ENCODE results near the gene LONP2.

LONP2 gene

DNA sequence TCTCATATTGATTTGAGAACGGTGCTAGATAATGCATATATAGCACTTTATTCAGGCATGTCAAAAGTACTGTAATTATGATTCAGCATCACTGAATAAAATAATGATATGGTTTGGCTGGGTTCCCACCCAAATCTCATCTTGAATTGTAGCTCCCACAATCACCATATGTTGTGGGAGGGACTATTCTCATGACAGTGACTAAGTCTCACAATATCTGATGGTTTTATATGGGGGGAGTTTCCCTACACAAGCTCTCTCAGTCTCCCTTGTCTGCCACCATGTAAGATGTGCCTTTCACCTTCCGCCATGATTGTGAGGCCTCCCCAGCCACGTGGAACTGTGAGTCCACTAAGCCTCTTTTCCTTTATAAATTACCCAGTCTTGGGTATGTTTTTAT is 25.6 kb upstream of the LONP2 start:
- Histone ChIP-seq H3K79me1 (replicated peaks; ENCODE audit: low read length, poor library complexity, severe bottlenecking) (no peaks in the 10 kb centered on the region), H3K14ac (ENCODE audit: low read length in 2 of 2) (no peak overlapping the region), H4K91ac (ENCODE audit: low read length) (no peak overlapping the region), H3K27ac (ENCODE audit: low read length, poor library complexity, severe bottlenecking) (no peak overlapping the region), H2BK12ac (ENCODE audit: low read length in 2 of 2) (no peak overlapping the region), H3K18ac (ENCODE audit: low read depth in 1 of 2, low read length in 2 of 2) (no peak overlapping the region), H4K8ac (ENCODE audit: low read length) (no peak overlapping the region), H3K27me3 (ENCODE audit: control insufficient read depth in 1 of 2, insufficient read depth in 1 of 2, low read length in 2 of 2) (peaks cover 5 to 9% of the 10 kb centered on the region in 2 experiments), H2AFZ (ENCODE audit: low read depth, low read length) (no peak overlapping the region), H3K9me3 (ENCODE audit: control insufficient read depth, low read length) (no peaks in the 10 kb centered on the region), H3K4me1 (ENCODE audit: control insufficient read depth, insufficient read depth, low read depth, low read length) (no peaks in the 10 kb centered on the region), H3K4me2 (ENCODE audit: low read length, poor library complexity, severe bottlenecking) (no peak overlapping the region), H3K36me3 (ENCODE audit: control insufficient read depth in 1 of 2, insufficient read depth in 2 of 2, low read depth in 1 of 2, low read length in 2 of 2) (no peaks in the 10 kb centered on the region), H2BK15ac (ENCODE audit: low read depth, poor library complexity, severe bottlenecking) (no peak overlapping the region), H3K4me3 (ENCODE audit: insufficient read depth in 1 of 2, low read depth in 1 of 2, low read length in 2 of 2) (no peak overlapping the region), H3K4ac (ENCODE audit: low read depth in 1 of 2, low read length in 2 of 2) (no peak overlapping the region), H2AK5ac (ENCODE audit: low read length, severe bottlenecking) (no peak overlapping the region), H2BK120ac (ENCODE audit: low read depth, low read length) (no peak overlapping the region), H2BK5ac (ENCODE audit: low read depth, low read length, poor library complexity, severe bottlenecking) (no peak overlapping the region), H3K9ac (ENCODE audit: low read length) (no peak overlapping the region), H3K23ac (ENCODE audit: low read length in 2 of 2) (no peak overlapping the region)
- WGBS, result 88% methylated on average over 2 of the region's 3 CpGs
- no peak for DNase-seq

DNA sequence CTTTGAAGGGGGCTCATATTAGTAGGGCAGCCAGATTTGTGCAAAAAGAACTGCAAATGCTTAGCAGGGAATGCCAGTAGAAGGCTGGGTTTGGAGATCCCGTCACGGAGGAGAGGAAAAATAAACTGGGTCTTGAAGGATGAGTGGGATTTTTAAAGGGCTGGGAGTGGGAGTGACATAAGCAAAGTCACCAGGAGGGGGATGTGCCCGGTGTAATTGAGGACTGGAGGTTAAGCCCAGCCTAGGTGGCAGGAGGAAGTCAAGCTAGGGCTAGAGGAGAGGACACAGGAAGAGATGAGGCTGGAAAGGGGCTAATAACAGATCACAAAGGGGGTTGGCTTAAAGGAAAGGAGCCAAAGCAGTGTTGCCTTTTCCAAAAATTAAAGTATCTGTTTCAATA is 23.2 kb upstream of the LONP2 start:
- Histone ChIP-seq H3K18ac (ENCODE audit: low read depth in 1 of 2, low read length in 2 of 2) (no peak overlapping the region), H3K4me1 (ENCODE audit: control insufficient read depth, insufficient read depth, low read depth, low read length) (no peaks in the 10 kb centered on the region), H3K79me1 (replicated peaks; ENCODE audit: low read length, poor library complexity, severe bottlenecking) (no peaks in the 10 kb centered on the region), H3K4ac (ENCODE audit: low read depth in 1 of 2, low read length in 2 of 2) (no peak overlapping the region), H2AFZ (ENCODE audit: low read depth, low read length) (no peak overlapping the region), H3K4me3 (ENCODE audit: insufficient read depth in 1 of 2, low read depth in 1 of 2, low read length in 2 of 2) (no peak overlapping the region), H4K8ac (ENCODE audit: low read length) (no peak overlapping the region), H3K9ac (ENCODE audit: low read length) (no peak overlapping the region), H2AK5ac (ENCODE audit: low read length, severe bottlenecking) (no peak overlapping the region), H2BK5ac (ENCODE audit: low read depth, low read length, poor library complexity, severe bottlenecking) (no peak overlapping the region), H3K27me3 (ENCODE audit: control insufficient read depth in 1 of 2, insufficient read depth in 1 of 2, low read length in 2 of 2) (no peaks in the 10 kb centered on the region), H2BK120ac (ENCODE audit: low read depth, low read length) (no peak overlapping the region), H3K14ac (ENCODE audit: low read length in 2 of 2) (no peak overlapping the region), H4K91ac (ENCODE audit: low read length) (no peak overlapping the region), H2BK15ac (ENCODE audit: low read depth, poor library complexity, severe bottlenecking) (no peak overlapping the region), H2BK12ac (ENCODE audit: low read length in 2 of 2) (no peak overlapping the region), H3K9me3 (ENCODE audit: control insufficient read depth, low read length) (no peaks in the 10 kb centered on the region), H3K4me2 (ENCODE audit: low read length, poor library complexity, severe bottlenecking) (no peak overlapping the region), H3K23ac (ENCODE audit: low read length in 2 of 2) (peak overlapping the region in 1 of 2 experiments; percentile 38), H3K27ac (ENCODE audit: low read length, poor library complexity, severe bottlenecking) (no peak overlapping the region), H3K36me3 (ENCODE audit: control insufficient read depth in 1 of 2, insufficient read depth in 2 of 2, low read depth in 1 of 2, low read length in 2 of 2) (no peaks in the 10 kb centered on the region)
- DNase-seq, result no peak
- 69% methylated on average over 3 of the region's 3 CpGs for WGBS

DNA sequence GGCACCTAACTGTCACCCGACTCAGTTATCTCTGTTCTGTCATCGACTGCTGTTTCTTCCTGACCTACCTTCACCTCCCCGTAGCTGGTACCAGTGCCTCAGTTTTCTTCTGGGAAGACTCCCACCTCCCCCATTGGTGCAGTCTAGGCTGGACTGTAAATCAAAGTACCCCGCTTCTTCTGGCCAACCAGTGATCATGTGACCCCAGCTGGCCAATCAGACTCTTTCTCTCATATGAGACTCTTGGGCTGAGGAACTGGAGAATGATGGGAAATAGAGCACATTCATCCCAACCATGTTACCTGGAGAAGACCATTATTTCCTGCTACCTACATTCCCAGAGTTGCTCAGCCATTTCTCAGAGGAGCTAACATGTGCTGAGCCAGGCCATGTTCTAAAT is 20.6 kb upstream of the LONP2 start:
- Histone ChIP-seq H3K4me2 (ENCODE audit: low read length, poor library complexity, severe bottlenecking) (no peak overlapping the region), H3K9me3 (ENCODE audit: control insufficient read depth, low read length) (no peaks in the 10 kb centered on the region), H4K91ac (ENCODE audit: low read length) (no peak overlapping the region), H3K23ac (ENCODE audit: low read length in 2 of 2) (no peak overlapping the region), H2AK5ac (ENCODE audit: low read length, severe bottlenecking) (no peak overlapping the region), H2BK12ac (ENCODE audit: low read length in 2 of 2) (no peak overlapping the region), H2AFZ (ENCODE audit: low read depth, low read length) (no peak overlapping the region), H3K27ac (ENCODE audit: low read length, poor library complexity, severe bottlenecking) (no peak overlapping the region), H4K8ac (ENCODE audit: low read length) (no peak overlapping the region), H3K18ac (ENCODE audit: low read depth in 1 of 2, low read length in 2 of 2) (no peak overlapping the region), H3K36me3 (ENCODE audit: control insufficient read depth in 1 of 2, insufficient read depth in 2 of 2, low read depth in 1 of 2, low read length in 2 of 2) (no peaks in the 10 kb centered on the region), H3K4me3 (ENCODE audit: insufficient read depth in 1 of 2, low read depth in 1 of 2, low read length in 2 of 2) (no peak overlapping the region), H3K4me1 (ENCODE audit: control insufficient read depth, insufficient read depth, low read depth, low read length) (no peaks in the 10 kb centered on the region), H3K9ac (ENCODE audit: low read length) (no peak overlapping the region), H2BK120ac (ENCODE audit: low read depth, low read length) (no peak overlapping the region), H3K27me3 (ENCODE audit: control insufficient read depth in 1 of 2, insufficient read depth in 1 of 2, low read length in 2 of 2) (no peaks in the 10 kb centered on the region), H3K4ac (ENCODE audit: low read depth in 1 of 2, low read length in 2 of 2) (no peak overlapping the region), H2BK15ac (ENCODE audit: low read depth, poor library complexity, severe bottlenecking) (no peak overlapping the region), H3K14ac (ENCODE audit: low read length in 2 of 2) (no peak overlapping the region), H2BK5ac (ENCODE audit: low read depth, low read length, poor library complexity, severe bottlenecking) (no peak overlapping the region), H3K79me1 (replicated peaks; ENCODE audit: low read length, poor library complexity, severe bottlenecking) (no peaks in the 10 kb centered on the region)
- WGBS, result 90% methylated on average over 4 of the region's 4 CpGs
- DNase-seq, result no peak

DNA sequence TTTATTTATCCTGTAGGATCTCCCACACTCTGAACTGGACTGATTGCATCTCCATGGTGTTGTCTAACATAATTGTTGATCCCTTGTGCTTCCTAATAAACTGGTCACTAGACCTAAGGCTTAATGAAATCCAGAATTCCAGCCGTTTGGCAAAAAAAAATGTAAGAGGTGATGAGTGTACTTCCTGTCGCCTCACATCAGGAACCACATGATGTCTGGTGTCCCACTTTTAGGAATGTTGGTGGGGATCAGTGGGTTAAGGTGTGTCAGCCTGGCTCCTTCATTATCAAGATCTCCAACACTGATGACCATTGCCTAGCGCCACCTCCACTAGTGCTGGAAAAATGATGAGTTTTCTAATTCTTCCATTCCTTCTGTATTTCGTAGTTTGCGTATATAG is 18.6 kb upstream of the LONP2 start:
- no peak for DNase-seq
- H3K9ac ChIP-seq (ENCODE audit: low read length), result no peak overlapping the region
- H3K14ac ChIP-seq (ENCODE audit: low read length in 2 of 2), result no peak overlapping the region
- no peaks in the 10 kb centered on the region for H3K36me3 ChIP-seq (ENCODE audit: control insufficient read depth in 1 of 2, insufficient read depth in 2 of 2, low read depth in 1 of 2, low read length in 2 of 2)
- H2BK12ac ChIP-seq (ENCODE audit: low read length in 2 of 2), result no peak overlapping the region
- H4K8ac ChIP-seq (ENCODE audit: low read length), result no peak overlapping the region
- H2BK120ac ChIP-seq (ENCODE audit: low read depth, low read length), result no peak overlapping the region
- no peak overlapping the region for H3K27ac ChIP-seq (ENCODE audit: low read length, poor library complexity, severe bottlenecking)
- H3K4me2 ChIP-seq (ENCODE audit: low read length, poor library complexity, severe bottlenecking), result no peak overlapping the region
- no peak overlapping the region for H4K91ac ChIP-seq (ENCODE audit: low read length)
- no peak overlapping the region for H3K18ac ChIP-seq (ENCODE audit: low read depth in 1 of 2, low read length in 2 of 2)
- 73% methylated on average over 4 of the region's 5 CpGs for WGBS
- no peaks in the 10 kb centered on the region for H3K4me1 ChIP-seq (ENCODE audit: control insufficient read depth, insufficient read depth, low read depth, low read length)
- H3K79me1 ChIP-seq (replicated peaks; ENCODE audit: low read length, poor library complexity, severe bottlenecking), result no peaks in the 10 kb centered on the region
- H2AK5ac ChIP-seq (ENCODE audit: low read length, severe bottlenecking), result no peak overlapping the region
- H3K9me3 ChIP-seq (ENCODE audit: control insufficient read depth, low read length), result no peaks in the 10 kb centered on the region
- H3K4ac ChIP-seq (ENCODE audit: low read depth in 1 of 2, low read length in 2 of 2), result no peak overlapping the region
- H3K27me3 ChIP-seq (ENCODE audit: control insufficient read depth in 1 of 2, insufficient read depth in 1 of 2, low read length in 2 of 2), result no peaks in the 10 kb centered on the region
- H3K23ac ChIP-seq (ENCODE audit: low read length in 2 of 2), result no peak overlapping the region
- H2BK15ac ChIP-seq (ENCODE audit: low read depth, poor library complexity, severe bottlenecking), result no peak overlapping the region
- no peak overlapping the region for H3K4me3 ChIP-seq (ENCODE audit: insufficient read depth in 1 of 2, low read depth in 1 of 2, low read length in 2 of 2)
- H2AFZ ChIP-seq (ENCODE audit: low read depth, low read length), result no peak overlapping the region
- H2BK5ac ChIP-seq (ENCODE audit: low read depth, low read length, poor library complexity, severe bottlenecking), result no peak overlapping the region
